KMS-11 (cell line): ENCODE data around the gene PRR12.

Source experiments
- H2AFZ ChIP-seq: fragments of 200-600 bp; sonication (generic); 2 replicates; pipeline ENCODE4 v1.6.1; 2016; ENCODE audit warnings: antibody characterized with exemption, mixed run types, low read depth
- H3K27ac ChIP-seq: fragments of 200-600 bp; sonication (generic); 2 replicates; pipeline ENCODE4 v1.6.1; 2016; ENCODE audit warnings: mild to moderate bottlenecking, mixed run types
- H3K27me3 ChIP-seq: fragments of 200-600 bp; sonication (generic); 2 replicates; pipeline ENCODE4 v1.6.1; 2017; ENCODE audit warnings: mild to moderate bottlenecking, low read depth, mixed run types, moderate library complexity; ENCODE audit not compliant: insufficient read depth
- H3K36me3 ChIP-seq: fragments of 200-600 bp; sonication (generic); 2 replicates; pipeline ENCODE4 v1.6.1; 2017; ENCODE audit warnings: mild to moderate bottlenecking, mixed run types; ENCODE audit not compliant: insufficient read depth
- H3K4me1 ChIP-seq: fragments of 200-600 bp; sonication (generic); 2 replicates; pipeline ENCODE4 v1.6.1; 2016; ENCODE audit warnings: mild to moderate bottlenecking, low read depth, mixed run types; ENCODE audit not compliant: poor library complexity, severe bottlenecking
- H3K4me2 ChIP-seq: fragments of 200-600 bp; sonication (generic); 2 replicates; pipeline ENCODE4 v1.7.0; 2016; ENCODE audit warnings: mild to moderate bottlenecking, mixed run types
- H3K4me3 ChIP-seq: fragments of 200-600 bp; sonication (generic); IDR thresholded peaks from 2 replicates; pipeline ENCODE4 v1.6.1; 2017; ENCODE audit warnings: low read depth, low read length, mixed read lengths; ENCODE audit not compliant: insufficient read depth
- H3K79me2 ChIP-seq: fragments of 200-600 bp; sonication (generic); 2 replicates; pipeline ENCODE4 v1.6.1; 2016; ENCODE audit warnings: low read depth, mixed run types; ENCODE audit not compliant: insufficient read depth
- H3K9ac ChIP-seq: fragments of 200-600 bp; sonication (generic); 2 replicates; pipeline ENCODE4 v1.6.1; 2016; ENCODE audit warnings: mild to moderate bottlenecking, mixed run types
- H4K20me1 ChIP-seq: fragments of 200-600 bp; sonication (generic); 2 replicates; pipeline ENCODE4 v1.6.1; 2016; ENCODE audit warnings: mild to moderate bottlenecking, mixed run types; ENCODE audit not compliant: insufficient read depth
- TF ChIP-seq, protein P1 (sequence below): fragments of 200-600 bp; sonication (generic); conservative IDR thresholded peaks from 2 replicates; pipeline ENCODE4 v1.6.1; 2017; ENCODE audit warnings: low read depth, mild to moderate bottlenecking, antibody characterized with exemption, low read length, moderate library complexity, mixed read lengths

PRR12 gene

DNA sequence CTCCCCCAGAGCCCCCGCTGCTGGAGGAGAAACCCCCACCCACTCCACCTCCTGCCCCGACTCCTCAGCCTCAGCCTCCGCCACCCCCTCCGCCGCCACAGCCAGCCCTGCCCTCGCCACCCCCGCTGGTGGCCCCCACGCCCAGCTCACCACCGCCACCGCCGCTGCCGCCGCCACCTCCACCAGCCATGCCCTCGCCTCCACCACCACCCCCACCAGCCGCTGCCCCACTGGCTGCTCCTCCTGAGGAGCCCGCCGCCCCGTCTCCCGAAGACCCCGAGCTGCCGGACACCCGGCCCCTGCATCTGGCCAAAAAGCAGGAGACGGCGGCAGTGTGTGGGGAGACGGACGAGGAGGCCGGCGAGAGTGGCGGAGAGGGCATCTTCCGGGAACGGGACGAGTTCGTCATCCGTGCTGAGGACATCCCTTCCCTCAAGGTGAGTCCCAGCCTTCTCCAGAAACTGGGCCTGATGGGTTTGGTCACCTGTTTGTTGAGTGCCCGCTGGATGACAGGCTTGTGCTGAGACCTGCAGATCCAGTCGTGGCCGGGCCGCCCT lies 10.6 kb downstream of the PRR12 start:
- Histone ChIP-seq H3K27me3 (no peaks in the 10 kb centered on the region), H3K4me2 (no peak overlapping the region), H4K20me1 (no peaks in the 10 kb centered on the region), H3K4me3 (no peak overlapping the region), H3K36me3 (peaks cover 6% of the 10 kb centered on the region; the same call in 1 of the 2 replicates), H3K27ac (no peak overlapping the region), H3K4me1 (no peaks in the 10 kb centered on the region), H3K9ac (no peak overlapping the region), H3K79me2 (no peaks in the 10 kb centered on the region), H2AFZ (no peak overlapping the region)
- TF ChIP-seq, protein P1, sequence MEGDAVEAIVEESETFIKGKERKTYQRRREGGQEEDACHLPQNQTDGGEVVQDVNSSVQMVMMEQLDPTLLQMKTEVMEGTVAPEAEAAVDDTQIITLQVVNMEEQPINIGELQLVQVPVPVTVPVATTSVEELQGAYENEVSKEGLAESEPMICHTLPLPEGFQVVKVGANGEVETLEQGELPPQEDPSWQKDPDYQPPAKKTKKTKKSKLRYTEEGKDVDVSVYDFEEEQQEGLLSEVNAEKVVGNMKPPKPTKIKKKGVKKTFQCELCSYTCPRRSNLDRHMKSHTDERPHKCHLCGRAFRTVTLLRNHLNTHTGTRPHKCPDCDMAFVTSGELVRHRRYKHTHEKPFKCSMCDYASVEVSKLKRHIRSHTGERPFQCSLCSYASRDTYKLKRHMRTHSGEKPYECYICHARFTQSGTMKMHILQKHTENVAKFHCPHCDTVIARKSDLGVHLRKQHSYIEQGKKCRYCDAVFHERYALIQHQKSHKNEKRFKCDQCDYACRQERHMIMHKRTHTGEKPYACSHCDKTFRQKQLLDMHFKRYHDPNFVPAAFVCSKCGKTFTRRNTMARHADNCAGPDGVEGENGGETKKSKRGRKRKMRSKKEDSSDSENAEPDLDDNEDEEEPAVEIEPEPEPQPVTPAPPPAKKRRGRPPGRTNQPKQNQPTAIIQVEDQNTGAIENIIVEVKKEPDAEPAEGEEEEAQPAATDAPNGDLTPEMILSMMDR, result no peak

DNA sequence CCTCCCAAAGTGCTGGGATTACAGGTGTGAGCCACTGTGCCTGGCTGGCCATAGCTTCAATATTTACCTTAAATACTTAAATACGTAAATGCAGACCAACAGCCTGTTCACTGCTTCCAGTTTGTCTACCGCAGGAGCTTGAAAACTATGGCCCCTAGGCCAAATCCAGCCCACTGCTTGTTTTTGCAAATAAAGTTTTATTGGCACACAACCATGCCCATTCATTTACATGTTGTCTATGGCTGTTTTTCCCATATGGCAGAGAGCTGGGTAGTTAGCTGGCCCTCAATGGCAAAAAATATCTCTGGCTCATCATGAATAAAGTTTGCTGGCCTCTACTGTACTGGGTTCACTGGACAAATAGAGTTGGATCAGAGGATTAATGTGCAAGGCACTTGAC lies 11.8 kb downstream of the PRR12 start:
- H3K4me3 ChIP-seq, result no peak overlapping the region
- TF ChIP-seq, protein P1, result no peak
- no peaks in the 10 kb centered on the region for H3K4me1 ChIP-seq
- H3K4me2 ChIP-seq, result no peak overlapping the region
- no peak overlapping the region for H2AFZ ChIP-seq
- H3K79me2 ChIP-seq, result no peaks in the 10 kb centered on the region; the same call in 1 of the 2 replicates
- no peaks in the 10 kb centered on the region for H3K27me3 ChIP-seq
- peaks cover 6% of the 10 kb centered on the region; the same call in 1 of the 2 replicates for H3K36me3 ChIP-seq
- no peak overlapping the region for H3K27ac ChIP-seq
- no peak overlapping the region for H3K9ac ChIP-seq
- H4K20me1 ChIP-seq, result no peaks in the 10 kb centered on the region

DNA sequence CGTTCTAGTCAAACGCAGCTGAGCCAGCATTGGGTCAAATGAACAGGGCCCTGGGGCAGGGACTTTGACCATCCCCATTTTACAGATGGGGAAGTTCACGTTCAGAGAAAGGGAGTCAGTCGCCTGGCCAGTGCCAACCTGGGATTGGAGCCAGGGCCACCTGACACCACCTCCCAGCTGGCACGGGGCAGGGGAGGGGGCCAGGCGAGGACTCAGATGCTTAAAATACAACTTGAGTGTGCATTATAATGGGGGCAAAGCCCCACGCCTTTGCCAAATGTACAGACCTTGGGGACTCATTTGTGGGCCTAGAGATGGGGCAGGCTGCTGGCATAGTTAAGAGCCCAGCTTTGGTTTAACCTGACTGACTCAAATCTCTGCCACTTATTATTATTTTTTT lies 14.6 kb downstream of the PRR12 start:
- Histone ChIP-seq H3K27me3 (no peaks in the 10 kb centered on the region), H3K4me3 (no peak overlapping the region), H4K20me1 (no peaks in the 10 kb centered on the region), H3K4me1 (no peaks in the 10 kb centered on the region), H3K9ac (no peak overlapping the region), H2AFZ (no peak overlapping the region), H3K4me2 (no peak overlapping the region), H3K36me3 (no peaks in the 10 kb centered on the region), H3K79me2 (no peaks in the 10 kb centered on the region; the same call in 1 of the 2 replicates), H3K27ac (no peak overlapping the region)
- TF ChIP-seq, protein P1, result no peak

DNA sequence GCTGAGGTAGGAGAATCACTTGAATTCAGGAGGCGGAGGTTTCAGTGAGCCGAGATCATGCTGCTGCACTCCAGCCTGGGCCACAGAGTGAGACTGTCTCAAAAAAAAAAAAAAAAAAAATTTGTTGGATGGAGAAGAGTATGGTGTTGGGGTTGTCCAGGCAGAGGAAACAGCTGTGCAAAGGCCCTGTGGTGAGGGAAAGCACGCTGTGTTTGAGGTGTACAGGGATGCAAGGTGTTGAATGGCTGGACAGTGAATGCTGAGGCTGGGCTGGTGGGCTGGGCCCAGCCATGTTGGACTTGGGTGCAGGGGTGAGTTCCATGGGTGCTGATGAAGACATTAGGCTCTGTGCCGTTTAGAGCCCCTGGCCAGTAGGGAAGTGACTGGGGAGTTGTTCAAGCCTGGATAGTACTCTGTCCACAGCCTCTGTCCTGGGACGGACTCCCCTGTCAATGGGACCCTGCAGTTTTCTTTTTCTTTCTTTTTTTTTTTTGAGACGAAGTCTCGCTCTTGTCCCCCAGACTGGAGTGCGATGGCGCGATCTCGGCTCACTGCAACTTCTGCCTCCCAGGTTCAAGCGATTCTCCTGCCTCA lies 18.6 kb downstream of the PRR12 start:
- Histone ChIP-seq H3K27me3 (no peaks in the 10 kb centered on the region), H3K27ac (no peak overlapping the region), H4K20me1 (no peaks in the 10 kb centered on the region), H2AFZ (no peak overlapping the region), H3K4me1 (no peaks in the 10 kb centered on the region), H3K9ac (no peak overlapping the region), H3K4me2 (no peak overlapping the region), H3K4me3 (no peak overlapping the region), H3K79me2 (no peaks in the 10 kb centered on the region; the same call in 1 of the 2 replicates), H3K36me3 (no peaks in the 10 kb centered on the region)
- TF ChIP-seq, protein P1, result no peak
